ENCODE measurements around the gene LBR. TPM values are rescaled to one million over a fixed set of nuclear protein-coding genes. Genes with fewer than 3 reads are reported as not detected.

The LBR gene
- total and polyA plus RNA-seq, 12 donors = 5.4 to 27.5 (median 14.1) TPM

- TF ChIP-seq POLR2A (IDR thresholded peaks at IDR 0.05) (no peak), CTCF (IDR thresholded peaks at IDR 0.05) (no peak)
- Histone ChIP-seq H3K27me3 (no peaks in the 10 kb centered on the region), H3K36me3 (replicated peaks in 1 of 2) (no peaks in the 10 kb centered on the region), H3K4me1 (replicated peaks in 1 of 2) (peaks cover 4 to 12% of the 10 kb centered on the region in 2 donors), H3K4me3 (no peak overlapping the region), H3K9me3 (replicated peaks in 1 of 3) (no peaks in the 10 kb centered on the region), H3K27ac (no peak overlapping the region)
- DNase-seq = peak in 3 of 7 donors; percentile 16 to 43 (median 19)
- intact Hi-C loops (cut with DNase I) = loop anchor here in 1 of 2 donors (5.0 kb wide), 1 partner anchor 506 kb away; no protein-coding TSS in a partner anchor
- 78 to 87% (median 81%) methylated on average over 18 to 29 of the region's 29 CpGs for WGBS, 4 donors
Observed at GRCh38 chr1:225471453-225472301, 43.8 kb upstream of the LBR start.

GRCh38 chr1:225471109-225471452 lies 43.2 kb upstream of the LBR start:
- Histone ChIP-seq H3K27ac (no peak overlapping the region), H3K36me3 (replicated peaks in 1 of 2) (no peaks in the 10 kb centered on the region), H3K9me3 (replicated peaks in 1 of 3) (no peaks in the 10 kb centered on the region), H3K27me3 (no peaks in the 10 kb centered on the region), H3K4me3 (no peak overlapping the region), H3K4me1 (replicated peaks in 1 of 2) (peaks cover 4 to 12% of the 10 kb centered on the region in 2 donors)
- intact Hi-C loops (cut with DNase I) = loop anchor here in 1 of 2 donors (5.0 kb wide), 1 partner anchor 506 kb away; no protein-coding TSS in a partner anchor
- DNase-seq = peak in 1 of 7 donors; percentile 14
- no peak for TF ChIP-seq CTCF (IDR thresholded peaks at IDR 0.05)
- 65 to 79% (median 70%) methylated on average over 8 of the region's 8 CpGs for WGBS, 4 donors

GRCh38 chr1:225470211-225471108 lies 42.6 kb upstream of the LBR start:
- H3K27me3 ChIP-seq = no peaks in the 10 kb centered on the region
- intact Hi-C loops (cut with DNase I) = loop anchor here in 1 of 2 donors (5.0 kb wide), 1 partner anchor 507 kb away; no protein-coding TSS in a partner anchor
- TF ChIP-seq POLR2A (IDR thresholded peaks at IDR 0.05) (no peak), CTCF (IDR thresholded peaks at IDR 0.05) (no peak)
- WGBS, 4 donors = 68 to 85% (median 85%) methylated on average over 14 to 25 of the region's 25 CpGs
- peaks cover 4 to 12% of the 10 kb centered on the region in 2 donors for H3K4me1 ChIP-seq (replicated peaks in 1 of 2)
- no peak overlapping the region for H3K27ac ChIP-seq
- no peak overlapping the region for H3K4me3 ChIP-seq
- no peaks in the 10 kb centered on the region for H3K36me3 ChIP-seq (replicated peaks in 1 of 2)
- H3K9me3 ChIP-seq (replicated peaks in 1 of 3) = no peaks in the 10 kb centered on the region
- peak in 2 of 7 donors; percentile 11 to 47 for DNase-seq

- peak in 1 of 7 donors; percentile 29 for DNase-seq
- H3K36me3 ChIP-seq (replicated peaks in 1 of 2) = no peaks in the 10 kb centered on the region
- no peak overlapping the region for H3K27ac ChIP-seq
- intact Hi-C loops (cut with DNase I) = no loop called here
- H3K4me3 ChIP-seq = no peak overlapping the region
- peaks cover 0 to 4% of the 10 kb centered on the region in 2 donors for H3K4me1 ChIP-seq (replicated peaks in 1 of 2)
- H3K27me3 ChIP-seq = no peaks in the 10 kb centered on the region
- 86 to 94% (median 91%) methylated on average over 3 to 5 of the region's 5 CpGs for WGBS, 4 donors
- H3K9me3 ChIP-seq (replicated peaks in 1 of 3) = no peaks in the 10 kb centered on the region
- TF ChIP-seq POLR2A (IDR thresholded peaks at IDR 0.05) (no peak), CTCF (IDR thresholded peaks at IDR 0.05) (no peak)
Observed at GRCh38 chr1:225469051-225469450, 41.2 kb upstream of the LBR start.

Measured in adrenal gland (tissue), 12 donors.